Left lobe of liver (tissue), 2 donors: ENCODE data around the gene PARD6G. TPM values are rescaled to one million over a fixed set of nuclear protein-coding genes. Genes with fewer than 3 reads are reported as not detected.
"Not testable (repeated sequence)": the region's sequence is repeated elsewhere in the genome, so short reads cannot be mapped to it uniquely, and the experiment has no call there.

Experiments
- ATAC-seq: fragments of 200-7000 bp; cut with Tn5 transposase; one replicate; pipeline ENCODE4 v1.9.1; 2020; ENCODE audit warnings: mild to moderate bottlenecking, moderate library complexity
- DNase-seq: peaks from one replicate; pipeline ENCODE4 v3.0.0-alpha.2; 2020; ENCODE audit warnings: low spot score
- total RNA-seq: library from RNA; stranded (reverse); gene quantifications from one replicate; pipeline ENCODE4 v1.2.1, GENCODE V29; 2021
- donor health status: DM: no; HTN: no; CAD: no; lungs with moderate emphysema.
- donor health status: DM: no; HTN: yes; CAD: no.

The PARD6G gene
- total RNA-seq, 1 donor from 2014 or later = 2.3 TPM

DNA sequence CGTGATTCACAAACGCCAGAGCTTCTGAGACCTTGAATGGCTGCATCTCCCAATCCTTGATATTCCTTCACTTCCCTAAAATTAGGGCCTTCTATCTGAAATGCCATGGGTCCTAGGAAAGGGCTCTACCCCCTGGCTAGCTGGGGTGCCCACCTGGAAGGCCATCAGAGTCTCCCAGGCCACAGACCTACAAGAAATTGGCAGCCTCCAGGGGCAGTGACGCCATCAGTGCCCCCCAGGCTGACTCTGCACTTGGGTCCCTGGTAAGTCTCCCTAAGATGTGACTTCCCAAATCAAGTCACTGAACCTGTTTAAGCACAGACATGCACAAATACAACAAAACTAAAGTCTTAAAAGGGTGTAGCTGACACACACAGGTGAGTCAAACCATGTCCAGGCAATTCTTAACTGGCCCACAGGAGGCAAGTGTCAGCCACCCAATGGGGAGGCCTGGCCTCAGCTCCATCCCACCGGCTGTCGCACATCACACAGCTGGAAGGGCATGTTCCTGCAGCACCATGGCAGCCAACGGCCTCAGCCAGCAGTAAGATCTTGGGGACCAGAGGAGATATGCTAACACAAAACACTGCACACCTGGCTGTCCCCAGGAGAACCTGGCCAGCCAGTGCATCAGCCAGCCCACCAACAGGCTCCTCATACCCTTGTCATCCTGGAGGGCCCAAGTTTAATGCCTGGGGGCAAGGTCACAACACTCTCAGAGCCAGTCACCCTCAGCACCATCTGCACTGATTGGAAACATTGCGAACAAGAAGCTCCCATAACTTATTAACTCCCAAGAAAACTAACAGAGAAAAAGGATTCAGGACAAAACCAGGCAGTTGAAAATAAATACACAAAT is 5.2 kb downstream of the PARD6G start:
- no peak for ATAC-seq
- no peak for DNase-seq

DNA sequence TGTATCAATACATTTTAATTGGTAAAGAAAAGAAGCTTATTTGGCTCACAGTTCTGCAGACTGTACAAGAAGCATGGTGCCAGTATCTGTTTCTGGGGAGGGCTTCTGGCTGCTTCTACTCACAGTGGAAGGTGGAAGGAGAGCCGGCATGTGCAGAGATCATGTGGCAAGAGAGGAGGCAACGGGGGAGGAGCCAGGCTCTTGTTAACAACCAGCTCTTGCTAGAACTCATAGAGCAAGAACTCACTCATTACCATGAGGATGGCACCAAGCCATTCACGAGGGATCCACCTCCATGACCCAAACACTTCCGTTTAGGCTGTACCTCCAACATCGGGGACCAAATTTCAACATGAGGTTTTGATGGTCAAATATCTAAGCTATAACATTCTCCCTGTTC is 7.5 kb downstream of the PARD6G start:
- DNase-seq (no peak), ATAC-seq (no peak)

- DNase-seq (no peak), ATAC-seq (no peak)
Measured at GRCh38 chr18:80238651-80239260, 8.6 kb downstream of the PARD6G start.

GRCh38 chr18:80237519-80237918 is 9.8 kb downstream of the PARD6G start:
- not testable (repeated sequence) for ATAC-seq, DNase-seq

GRCh38 chr18:80234398-80234797 is 12.9 kb downstream of the PARD6G start:
- ATAC-seq (no peak), DNase-seq (no peak)

DNA sequence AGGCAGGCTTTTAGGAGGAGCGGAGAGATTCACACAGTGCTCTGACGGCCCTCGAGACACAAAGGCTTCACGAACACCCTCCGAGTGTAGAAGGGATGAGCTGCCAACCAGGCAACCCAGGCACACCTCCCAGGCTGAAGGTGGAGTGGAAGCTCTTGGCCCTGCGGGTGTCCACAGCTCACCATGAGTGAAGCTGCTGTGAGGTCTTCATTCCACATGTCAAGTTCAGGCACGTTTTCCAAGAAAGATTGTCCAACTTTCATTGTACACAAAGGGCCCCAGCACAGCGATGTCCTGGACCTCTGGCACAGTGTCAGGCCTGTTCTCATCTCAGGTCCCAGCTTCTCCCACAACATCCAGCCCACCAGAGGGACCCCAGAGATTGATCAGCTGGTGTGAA is 13.4 kb downstream of the PARD6G start:
- DNase-seq = no peak

GRCh38 chr18:80233201-80233835 is 14.0 kb downstream of the PARD6G start:
- DNase-seq (peak; percentile 10), ATAC-seq (no peak)

More for the DNA sequence above, 13.4 kb downstream of the PARD6G start:
- no peak for ATAC-seq

DNA sequence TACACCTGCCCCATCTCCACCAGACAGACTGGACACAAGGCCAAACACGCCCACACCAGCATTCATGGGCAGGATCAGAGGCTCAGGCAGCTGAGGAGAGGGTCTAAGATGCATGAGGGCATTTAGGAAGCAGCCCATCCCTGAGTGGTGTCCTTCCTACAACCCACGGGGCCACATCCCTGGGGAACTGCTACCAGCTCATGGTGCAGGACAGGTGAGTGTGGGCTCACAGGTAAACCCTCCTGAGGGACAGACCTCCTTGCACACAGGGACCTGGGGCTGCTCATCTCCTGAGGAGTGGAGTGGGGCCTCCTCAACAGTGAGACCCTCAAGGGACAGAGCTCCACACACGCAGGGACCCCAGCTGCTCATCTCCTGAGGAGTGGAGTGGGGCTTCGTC is 14.6 kb downstream of the PARD6G start:
- DNase-seq (no peak), ATAC-seq (no peak)

GRCh38 chr18:80232030-80232429 is 15.3 kb downstream of the PARD6G start:
- DNase-seq (no peak), ATAC-seq (no peak)

- ATAC-seq (no peak), DNase-seq (no peak)
Measured at GRCh38 chr18:80231616-80232015, 15.7 kb downstream of the PARD6G start.

GRCh38 chr18:80231151-80231550 is 16.2 kb downstream of the PARD6G start:
- ATAC-seq = no peak
- DNase-seq = no peak

DNA sequence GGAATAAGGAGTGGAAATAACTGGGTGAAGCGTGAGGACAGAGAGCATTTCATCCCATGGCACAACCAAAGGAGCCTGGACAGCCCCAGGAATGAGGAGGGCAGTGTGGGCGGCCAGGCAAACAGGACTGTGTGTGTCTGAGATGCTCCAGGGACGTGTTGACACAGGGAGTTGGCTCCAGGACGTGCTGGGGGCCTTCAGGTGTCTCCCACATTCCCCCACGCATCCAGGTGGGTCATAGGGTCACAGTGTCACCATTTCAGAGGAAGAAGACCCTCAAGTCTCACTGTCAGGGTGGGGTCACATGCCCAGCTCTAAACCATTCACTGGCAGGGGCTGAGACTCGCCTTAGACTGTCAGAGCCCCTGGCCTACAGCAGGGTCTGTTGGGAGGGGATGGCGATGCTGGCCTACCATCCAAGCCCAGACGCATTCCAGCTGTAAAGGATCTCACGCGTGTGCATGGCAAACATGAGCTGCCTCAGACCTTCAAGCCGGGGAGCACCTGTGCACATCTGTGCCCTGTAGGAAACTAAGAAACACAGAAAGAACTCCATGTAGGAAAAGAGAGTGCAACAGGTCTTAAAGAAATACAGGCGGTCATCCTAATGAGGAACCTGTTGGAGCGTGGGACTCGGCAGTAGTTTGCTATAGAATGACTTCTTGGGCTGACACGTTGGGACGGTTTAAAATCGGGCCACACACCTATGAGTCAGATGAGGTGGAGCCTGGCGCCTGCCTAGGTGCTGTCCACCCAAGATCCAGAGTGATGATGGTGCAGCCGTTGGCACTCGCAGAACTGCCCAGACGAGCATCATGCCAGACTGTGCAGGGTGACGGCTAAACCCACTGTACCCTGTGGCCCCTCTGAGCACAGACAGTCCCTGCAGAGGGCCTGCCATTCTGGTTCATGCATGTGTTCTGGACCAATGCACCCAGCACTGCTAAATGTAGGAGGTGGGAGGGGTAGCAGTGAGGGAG is 17.3 kb downstream of the PARD6G start:
- ATAC-seq = no peak
- DNase-seq = no peak

DNA sequence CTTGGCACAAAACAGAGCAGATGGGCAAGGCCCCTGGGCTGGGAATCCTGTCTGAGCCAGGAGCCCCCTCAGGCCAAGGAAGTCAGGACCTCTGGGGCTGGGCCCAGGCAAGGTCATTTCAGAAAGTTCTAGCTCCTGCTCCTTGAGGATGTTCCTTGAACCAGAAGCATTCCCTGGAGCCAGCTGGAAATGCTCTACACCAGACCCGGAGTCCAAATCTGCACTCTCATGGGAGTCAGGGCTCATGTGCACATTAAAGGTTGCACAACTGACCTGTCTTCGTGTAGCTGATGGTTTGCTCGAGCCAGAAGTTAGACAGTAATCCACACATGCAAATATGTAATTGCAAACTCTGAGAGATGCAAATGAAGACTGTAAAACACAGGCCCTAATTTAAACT is 18.0 kb downstream of the PARD6G start:
- ATAC-seq = no peak

GRCh38 chr18:80228051-80228848 is 19.1 kb downstream of the PARD6G start:
- DNase-seq = no peak

More for the DNA sequence above, 18.0 kb downstream of the PARD6G start:
- no peak for DNase-seq

GRCh38 chr18:80227472-80227871 is 19.8 kb downstream of the PARD6G start:
- no peak for ATAC-seq

More at GRCh38 chr18:80228051-80228848, 19.1 kb downstream of the PARD6G start:
- no peak for ATAC-seq

DNA sequence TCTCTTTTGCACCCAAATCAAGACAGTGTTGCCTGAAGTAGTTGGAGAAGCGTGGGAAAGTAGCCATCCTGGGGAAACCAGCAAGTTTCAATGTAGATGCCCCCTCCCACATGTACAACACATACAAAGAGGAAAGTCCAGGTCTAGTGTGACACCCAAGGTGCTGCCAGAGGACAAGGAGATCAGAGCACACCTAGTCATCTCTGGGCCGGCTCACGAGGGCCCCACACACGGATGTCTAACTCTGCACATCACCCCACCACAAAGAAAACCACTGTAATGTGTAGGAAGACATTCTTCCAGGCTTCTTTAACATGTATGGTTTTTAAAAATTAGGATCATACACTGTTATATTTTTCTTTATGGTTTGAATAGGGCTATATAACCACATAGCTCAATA is 21.6 kb downstream of the PARD6G start:
- DNase-seq (no peak), ATAC-seq (no peak)

More at GRCh38 chr18:80227472-80227871, 19.8 kb downstream of the PARD6G start:
- DNase-seq = no peak

DNA sequence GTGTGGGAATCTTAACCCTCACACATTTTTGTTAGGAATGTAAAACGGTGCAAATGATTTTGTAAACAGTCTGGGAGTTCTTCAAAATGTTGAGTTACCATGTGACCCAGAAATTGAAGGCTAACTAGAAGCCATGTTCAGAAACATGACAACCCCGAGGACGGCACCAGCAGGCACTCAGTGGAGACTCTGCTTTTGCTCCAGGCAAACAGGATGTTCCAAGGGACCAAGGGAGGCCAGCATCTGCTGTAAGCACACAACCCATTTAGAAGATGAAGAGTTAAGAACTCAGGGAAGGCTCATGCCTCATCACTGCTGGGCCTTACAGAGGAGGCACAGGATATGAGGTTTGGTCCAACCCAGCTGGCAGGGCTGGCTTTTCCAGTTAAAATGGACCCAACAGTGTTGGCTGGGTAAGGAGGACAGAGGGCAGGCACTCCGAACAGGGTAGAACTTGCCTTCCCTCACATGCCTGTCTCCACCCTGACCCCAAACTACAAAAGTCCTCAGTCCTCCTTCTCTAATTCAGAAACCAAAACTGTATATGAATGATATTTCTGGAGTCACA is 23.6 kb downstream of the PARD6G start:
- DNase-seq (no peak), ATAC-seq (no peak)

- DNase-seq, ATAC-seq: not testable (repeated sequence)
Measured at GRCh38 chr18:80219488-80219887, 27.8 kb downstream of the PARD6G start.
